DMS153 treated with DMSO at 0.1 percent for 48 hours (cell line): ENCODE measurements around the gene FGL2.
"Not testable (repeated sequence)": the region's sequence is repeated elsewhere in the genome, so short reads cannot be mapped to it uniquely, and the experiment has no call there.

Experiments used
- DNase-seq: peaks from one replicate; lab custom pipeline; 2025; ENCODE audit not compliant: unreplicated experiment; lab: John Stamatoyannopoulos, UW

FGL2 gene

GRCh38 chr7:77171073-77171472, 28.5 kb downstream of the FGL2 start:
- DNase-seq = not testable (repeated sequence)

GRCh38 chr7:77157446-77157845, 42.2 kb downstream of the FGL2 start:
- no peak for DNase-seq

DNA sequence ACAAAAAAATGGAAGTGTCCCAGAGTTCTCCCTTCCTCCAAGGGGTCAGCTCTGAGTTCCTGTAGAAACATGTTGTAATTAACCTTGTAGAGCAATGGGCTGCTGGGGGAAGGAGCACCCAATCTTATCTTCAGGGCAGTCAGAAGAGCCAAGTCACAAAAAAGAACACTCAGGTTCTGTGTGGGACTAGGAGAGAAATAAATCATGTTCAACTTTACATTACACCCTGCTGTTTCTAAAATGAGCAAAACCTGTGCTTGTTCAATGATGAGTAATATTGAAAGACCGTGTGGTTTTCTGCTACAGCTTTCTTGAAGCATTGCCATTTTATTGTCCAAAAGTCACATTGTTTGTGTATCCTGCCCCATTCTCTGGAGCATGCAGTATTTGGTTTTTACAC, 42.6 kb downstream of the FGL2 start:
- DNase-seq = not testable (repeated sequence)

- not testable (repeated sequence) for DNase-seq
Measured at GRCh38 chr7:77155601-77156377, 43.8 kb downstream of the FGL2 start.

DNA sequence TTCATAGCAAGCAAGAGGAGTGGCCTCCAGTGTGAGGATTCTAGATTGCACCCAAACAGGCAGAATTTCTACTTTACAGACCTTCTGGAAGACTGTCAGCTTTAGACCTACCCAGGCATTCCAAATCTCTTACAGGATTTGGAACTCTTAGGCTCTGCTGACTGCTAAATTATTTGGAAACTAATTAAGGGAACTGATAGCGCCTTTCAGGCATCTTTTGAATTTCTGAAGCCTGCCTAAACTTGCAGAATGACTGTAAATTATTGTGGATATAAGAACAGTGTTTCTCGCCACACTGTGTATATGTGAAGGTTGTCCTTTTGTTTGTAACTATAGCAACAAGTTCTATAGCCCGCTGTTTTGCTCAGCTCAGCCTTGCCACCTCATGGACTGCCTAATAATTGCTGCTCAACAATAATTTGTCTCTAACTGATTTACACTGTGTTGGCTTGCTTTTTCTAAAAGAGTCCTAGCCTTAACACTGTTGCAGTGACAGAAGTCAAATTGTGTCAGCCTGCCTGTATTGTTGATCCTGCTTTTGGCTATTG, 44.6 kb downstream of the FGL2 start:
- not testable (repeated sequence) for DNase-seq

GRCh38 chr7:77152232-77152631, 47.4 kb downstream of the FGL2 start:
- not testable (repeated sequence) for DNase-seq
